Measurements from ENCODE around the gene ZNF664. TPM values are rescaled to one million over a fixed set of nuclear protein-coding genes. Genes with fewer than 3 reads are reported as not detected.
A peak's percentile ranks its signal among the peaks of the same experiment; 100 is the strongest.

Gene ZNF664
- total and polyA plus RNA-seq, 9 of the 15 experiments (the other 6 are each of a cell fraction or from before 2014, with no cell fraction given) = 3.3 to 101 (median 63.6) TPM

GRCh38 chr12:123971770-123972456 is 1.1 kb upstream of the ZNF664 start (continued):
- TF ChIP-seq, protein P1, sequence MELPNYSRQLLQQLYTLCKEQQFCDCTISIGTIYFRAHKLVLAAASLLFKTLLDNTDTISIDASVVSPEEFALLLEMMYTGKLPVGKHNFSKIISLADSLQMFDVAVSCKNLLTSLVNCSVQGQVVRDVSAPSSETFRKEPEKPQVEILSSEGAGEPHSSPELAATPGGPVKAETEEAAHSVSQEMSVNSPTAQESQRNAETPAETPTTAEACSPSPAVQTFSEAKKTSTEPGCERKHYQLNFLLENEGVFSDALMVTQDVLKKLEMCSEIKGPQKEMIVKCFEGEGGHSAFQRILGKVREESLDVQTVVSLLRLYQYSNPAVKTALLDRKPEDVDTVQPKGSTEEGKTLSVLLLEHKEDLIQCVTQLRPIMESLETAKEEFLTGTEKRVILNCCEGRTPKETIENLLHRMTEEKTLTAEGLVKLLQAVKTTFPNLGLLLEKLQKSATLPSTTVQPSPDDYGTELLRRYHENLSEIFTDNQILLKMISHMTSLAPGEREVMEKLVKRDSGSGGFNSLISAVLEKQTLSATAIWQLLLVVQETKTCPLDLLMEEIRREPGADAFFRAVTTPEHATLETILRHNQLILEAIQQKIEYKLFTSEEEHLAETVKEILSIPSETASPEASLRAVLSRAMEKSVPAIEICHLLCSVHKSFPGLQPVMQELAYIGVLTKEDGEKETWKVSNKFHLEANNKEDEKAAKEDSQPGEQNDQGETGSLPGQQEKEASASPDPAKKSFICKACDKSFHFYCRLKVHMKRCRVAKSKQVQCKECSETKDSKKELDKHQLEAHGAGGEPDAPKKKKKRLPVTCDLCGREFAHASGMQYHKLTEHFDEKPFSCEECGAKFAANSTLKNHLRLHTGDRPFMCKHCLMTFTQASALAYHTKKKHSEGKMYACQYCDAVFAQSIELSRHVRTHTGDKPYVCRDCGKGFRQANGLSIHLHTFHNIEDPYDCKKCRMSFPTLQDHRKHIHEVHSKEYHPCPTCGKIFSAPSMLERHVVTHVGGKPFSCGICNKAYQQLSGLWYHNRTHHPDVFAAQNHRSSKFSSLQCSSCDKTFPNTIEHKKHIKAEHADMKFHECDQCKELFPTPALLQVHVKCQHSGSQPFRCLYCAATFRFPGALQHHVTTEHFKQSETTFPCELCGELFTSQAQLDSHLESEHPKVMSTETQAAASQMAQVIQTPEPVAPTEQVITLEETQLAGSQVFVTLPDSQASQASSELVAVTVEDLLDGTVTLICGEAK (IDR thresholded peaks at IDR 0.05) = 0 out of 2 replicates have a peak, but pooled peaks have one; percentile 13
- TF ChIP-seq, protein P1 (CRISPR knock-in tag; IDR thresholded peaks at IDR 0.05) = no peak
- TF ChIP-seq E2F3 (CRISPR knock-in tag; IDR thresholded peaks at IDR 0.05) (0 out of 2 replicates have a peak, but pooled peaks have one; percentile 14), FIP1L1 (IDR thresholded peaks at IDR 0.05; ENCODE audit: low read depth, low read length, poor library complexity, severe bottlenecking) (peak; percentile 17), KDM5B (IDR thresholded peaks at IDR 0.05; ENCODE audit: insufficient replicate concordance, low read depth, low read length) (peak; percentile 46), PHF8 (IDR thresholded peaks at IDR 0.05; ENCODE audit: borderline replicate concordance, low read length) (peak; percentile 32; the same call in 1 of the 2 replicates), NBN (IDR thresholded peaks at IDR 0.05; ENCODE audit: low read depth) (no peak), ETS1 (conservative IDR thresholded peaks at IDR 0.05; ENCODE audit: control insufficient read depth, low read depth, low read length) (peak; percentile 19; the same call in 1 of the 2 replicates)
